CD14-positive monocyte (primary cell): ENCODE results near the gene STX10. TPM values are rescaled to one million over a fixed set of nuclear protein-coding genes. Genes with fewer than 3 reads are reported as not detected.

Experiments
- DNase-seq, 3 donors: peaks; one replicate each; pipeline ENCODE4 v3.0.0-alpha.2; 2011 to 2022
- H2AFZ ChIP-seq: 2 replicates; pipeline ENCODE4 v1.6.0; 2012; ENCODE audit warnings: mild to moderate bottlenecking, low read depth, low read length, inconsistent platforms; ENCODE audit not compliant: insufficient read depth, poor library complexity, severe bottlenecking
- H3K27ac ChIP-seq, 2 donors: 1 replicate in 1 of 2; 2 replicates in 1 of 2; pipeline ENCODE4 v1.5.1; 2012 to 2013; ENCODE audit warnings: low read length in 2 of 2, control low read depth in 1 of 2, inconsistent platforms in 1 of 2, low read depth in 1 of 2, mild to moderate bottlenecking in 1 of 2
- H3K27me3 ChIP-seq, 2 donors: one replicate each; pipeline versions ENCODE4 v1.6.0 to v1.6.1; 2011 to 2013; ENCODE audit warnings: low read length in 2 of 2; ENCODE audit not compliant: control insufficient read depth in 2 of 2, insufficient read depth in 2 of 2
- H3K36me3 ChIP-seq, 2 donors: replicated peaks in 1 of 2; 1 replicate in 1 of 2; 2 replicates in 1 of 2; pipeline versions ENCODE4 v1.5.1 to v1.6.1; 2012 to 2013; ENCODE audit warnings: low read length in 2 of 2, control low read depth in 1 of 2, inconsistent platforms in 1 of 2, mild to moderate bottlenecking in 1 of 2; ENCODE audit not compliant: insufficient read depth in 2 of 2, control insufficient read depth in 1 of 2
- H3K4me1 ChIP-seq, 2 donors: 1 replicate in 1 of 2; 2 replicates in 1 of 2; pipeline versions ENCODE4 v1.5.1 to v1.6.1; 2012 to 2013; ENCODE audit warnings: low read length in 2 of 2, control low read depth in 1 of 2, inconsistent platforms in 1 of 2, mild to moderate bottlenecking in 1 of 2, moderate library complexity in 1 of 2; ENCODE audit not compliant: insufficient read depth in 2 of 2, control insufficient read depth in 1 of 2
- H3K4me2 ChIP-seq: replicated peaks from 2 replicates; pipeline ENCODE3; 2012; ENCODE audit warnings: low read length, moderate library complexity, mild to moderate bottlenecking; ENCODE audit not compliant: poor library complexity, severe bottlenecking; ENCODE audit errors: extremely low read depth
- H3K4me3 ChIP-seq, 3 experiments: fragments of 200-600 bp in 1 of 3; sonication (generic) in 1 of 3; replicated peaks in 1 of 3; 1 replicate in 2 of 3; 2 replicates in 1 of 3; pipeline ENCODE4 v1.5.1; 2011 to 2013; ENCODE audit warnings: low read length in 3 of 3, mild to moderate bottlenecking in 3 of 3, control low read depth in 2 of 3, low read depth in 2 of 3, inconsistent platforms in 1 of 3, moderate library complexity in 1 of 3
- H3K79me2 ChIP-seq: 2 replicates; pipeline ENCODE4 v1.6.0; 2012; ENCODE audit warnings: mild to moderate bottlenecking, control low read depth, inconsistent platforms, low read length, moderate library complexity; ENCODE audit not compliant: insufficient read depth
- H3K9ac ChIP-seq: 2 replicates; pipeline ENCODE4 v1.6.0; 2017; ENCODE audit warnings: low read length, mild to moderate bottlenecking; ENCODE audit not compliant: insufficient read depth, poor library complexity, severe bottlenecking
- H3K9me3 ChIP-seq, 2 donors: replicated peaks in 1 of 2; 1 replicate in 1 of 2; 2 replicates in 1 of 2; pipeline versions ENCODE4 v1.5.1 to v1.6.1; 2012 to 2013; ENCODE audit warnings: low read length in 2 of 2, control low read depth in 1 of 2; ENCODE audit not compliant: control insufficient read depth in 1 of 2, insufficient read depth in 1 of 2
- H4K20me1 ChIP-seq: 2 replicates; pipeline ENCODE4 v1.6.0; 2012; ENCODE audit warnings: mild to moderate bottlenecking, low read length, control low read depth, moderate library complexity; ENCODE audit not compliant: insufficient read depth
- H3K27ac Mint-ChIP-seq, 7 donors: one replicate each; pipeline ENCODE4 v1.8.0; 2020; ENCODE audit warnings: mild to moderate bottlenecking in 7 of 7, mixed read lengths in 7 of 7, moderate library complexity in 6 of 7, inconsistent platforms in 2 of 7
- H3K27me3 Mint-ChIP-seq, 3 donors: one replicate each; pipeline ENCODE4 v1.8.0; 2021 to 2022; ENCODE audit warnings: low read depth in 3 of 3, mild to moderate bottlenecking in 3 of 3, mixed read lengths in 3 of 3, moderate library complexity in 3 of 3, inconsistent platforms in 1 of 3
- H3K36me3 Mint-ChIP-seq, 2 donors: one replicate each; pipeline ENCODE4 v1.8.0; 2020; ENCODE audit warnings: mixed read lengths in 2 of 2, inconsistent platforms in 1 of 2, mild to moderate bottlenecking in 1 of 2
- H3K4me1 Mint-ChIP-seq: one replicate; pipeline ENCODE4 v1.8.0; 2020; ENCODE audit warnings: mild to moderate bottlenecking, mixed read lengths
- H3K4me3 Mint-ChIP-seq, 2 donors: one replicate each; pipeline ENCODE4 v1.8.0; 2020; ENCODE audit warnings: mild to moderate bottlenecking in 2 of 2, mixed read lengths in 2 of 2, moderate library complexity in 1 of 2
- H3K9me3 Mint-ChIP-seq, 7 donors: one replicate each; pipeline ENCODE4 v1.8.0; 2020 to 2022; ENCODE audit warnings: mixed read lengths in 7 of 7, mild to moderate bottlenecking in 6 of 7, moderate library complexity in 6 of 7, inconsistent platforms in 2 of 7
- CTCF ChIP-seq: fragments of 200-600 bp; IDR thresholded peaks from one replicate; pipeline ENCODE4 v1.8.0; 2022; ENCODE audit warnings: antibody characterized with exemption, mild to moderate bottlenecking
- WGBS: methylation state at CpG from one replicate; pipeline ENCODE4 v1.1.5; 2013; ENCODE audit warnings: missing lambda C conversion rate; ENCODE audit not compliant: insufficient coverage; 5-methylcytosine and 5-hydroxymethylcytosine counted together
- intact Hi-C, 2 donors: fragments of 100-400 bp; cut with micrococcal nuclease; formaldehyde crosslinking; loops; one replicate each; pipeline versions ENCODE4 v1.15.0 to v1.15.1; 2023
- polyA plus RNA-seq, 3 donors: library from polyadenylated mRNA; depleted of rRNA in 1 of 3; unstranded in 2 of 3; stranded (reverse) in 1 of 3; fragments of 300-500 nt in 2 of 3; fragments of >200 nt in 1 of 3; fragmentation: Illumina TruSeq in 2 of 3; gene quantifications; 1 replicate in 2 of 3; 2 replicates in 1 of 3; pipeline ENCODE4 v1.2.3, GENCODE V29; 2012 to 2021

The STX10 gene
- polyA plus RNA-seq, 3 donors, result 158 to 392 (median 172) TPM

GRCh38 chr19:13127811-13128575 is 22.2 kb downstream of the STX10 start:
- peaks cover 77% of the 10 kb centered on the region for H4K20me1 ChIP-seq
- Mint-ChIP-seq H3K4me1 (peaks cover 19% of the 10 kb centered on the region), H3K27ac (peak overlapping the region in 2 of 7 donors; percentile 2 to 60), H3K36me3 (peaks cover 11 to 40% of the 10 kb centered on the region in 2 donors), H3K9me3 (peaks cover 0 to 1% (median 0%) of the 10 kb centered on the region in 7 donors), H3K4me3 (no peak overlapping the region), H3K27me3 (no peaks in the 10 kb centered on the region)
- no peak for DNase-seq
- H3K36me3 ChIP-seq, result peaks cover 5 to 31% of the 10 kb centered on the region in 2 donors
- intact Hi-C loops, result no loop called here
- H3K27ac ChIP-seq, result no peak overlapping the region
- H3K27me3 ChIP-seq, result no peaks in the 10 kb centered on the region
- no peaks in the 10 kb centered on the region for H3K4me1 ChIP-seq
- TF ChIP-seq CTCF, result no peak
- WGBS, result 90% methylated on average over 3 of the region's 6 CpGs
- H3K9me3 ChIP-seq, result no peaks in the 10 kb centered on the region
- no peak overlapping the region for H3K4me2 ChIP-seq
- peaks cover 93% of the 10 kb centered on the region for H3K79me2 ChIP-seq
- no peak overlapping the region for H3K9ac ChIP-seq
- no peak overlapping the region for H2AFZ ChIP-seq
- H3K4me3 ChIP-seq, result no peak overlapping the region

GRCh38 chr19:13127051-13127450 is 23.1 kb downstream of the STX10 start:
- peaks cover 77% of the 10 kb centered on the region for H4K20me1 ChIP-seq
- no peak overlapping the region for H3K27ac ChIP-seq
- H3K27me3 ChIP-seq, result no peaks in the 10 kb centered on the region

More at GRCh38 chr19:13127051-13127450, 23.1 kb downstream of the STX10 start:
- Histone ChIP-seq H3K4me2 (no peak overlapping the region), H3K79me2 (peaks cover 93% of the 10 kb centered on the region), H3K4me3 (no peak overlapping the region), H3K9ac (no peak overlapping the region), H3K4me1 (no peaks in the 10 kb centered on the region), H3K36me3 (peaks cover 5 to 30% of the 10 kb centered on the region in 2 donors), H2AFZ (no peak overlapping the region), H3K9me3 (no peaks in the 10 kb centered on the region)
- DNase-seq, result no peak
- no peak for TF ChIP-seq CTCF
- WGBS, result no CpG with 5 or more reads among the region's 9 CpGs
- peaks cover 16% of the 10 kb centered on the region for H3K4me1 Mint-ChIP-seq
- H3K27ac Mint-ChIP-seq, result no peak overlapping the region
- no peaks in the 10 kb centered on the region for H3K27me3 Mint-ChIP-seq
- peaks cover 0 to 1% (median 0%) of the 10 kb centered on the region in 7 donors for H3K9me3 Mint-ChIP-seq
- H3K4me3 Mint-ChIP-seq, result no peak overlapping the region
- intact Hi-C loops, result no loop called here
- H3K36me3 Mint-ChIP-seq, result peaks cover 11 to 36% of the 10 kb centered on the region in 2 donors
